GM19395 (cell line): ENCODE measurements around the gene RPS24.
"Not testable (repeated sequence)": the region's sequence is repeated elsewhere in the genome, so short reads cannot be mapped to it uniquely, and the experiment has no call there.

Experiments
- ATAC-seq: cut with Tn5 transposase; IDR thresholded peaks from one replicate; pipeline ENCODE4 v1.9.1; 2021; ENCODE audit warnings: mild to moderate bottlenecking, moderate library complexity; ENCODE audit not compliant: unreplicated experiment

Gene RPS24

DNA sequence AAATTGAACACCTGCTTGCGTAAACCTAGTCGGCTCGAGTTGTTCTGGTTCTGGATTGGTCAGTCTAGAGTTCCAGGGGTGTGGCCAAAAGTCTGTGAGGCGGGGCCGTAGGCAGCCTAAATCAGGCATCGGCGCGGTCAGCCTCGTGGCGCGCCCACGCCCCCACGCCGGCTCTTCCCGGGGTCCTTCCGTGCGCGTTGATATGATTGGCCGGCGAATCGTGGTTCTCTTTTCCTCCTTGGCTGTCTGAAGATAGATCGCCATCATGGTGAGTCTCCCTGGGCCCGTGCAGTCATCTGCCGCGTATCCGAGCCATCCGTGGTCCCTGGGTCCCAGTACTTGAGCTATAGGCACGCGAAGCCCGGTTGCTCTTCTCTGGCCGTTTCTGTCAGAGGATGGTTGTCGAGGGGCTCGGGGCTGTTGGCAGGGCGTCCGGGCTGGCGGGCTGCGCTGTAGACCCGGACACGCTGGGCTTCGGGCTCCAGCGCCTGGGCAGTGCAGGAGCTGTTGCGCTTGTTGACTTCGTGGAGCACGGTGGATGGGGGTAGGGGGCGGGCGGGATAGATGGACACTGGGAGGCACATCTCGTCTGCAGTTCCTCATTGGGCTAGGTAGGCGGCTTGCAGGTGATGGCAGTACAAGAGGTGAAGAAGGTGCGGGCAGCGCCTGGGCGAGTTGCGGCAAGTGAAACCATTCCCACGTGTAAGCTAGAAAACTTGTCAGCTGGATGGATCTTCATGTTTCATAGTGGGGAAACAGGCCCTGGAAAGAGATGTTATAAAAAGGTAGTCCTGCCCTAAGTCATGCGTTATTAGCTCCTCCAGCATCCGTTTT lies at the start of gene RPS24:
Gene RPS24 (plus strand): TSS at position 227 of the 834 bp plus-strand sequence. CDS start 39 bp downstream, at position 266.
- ATAC-seq, result peak; percentile 86

DNA sequence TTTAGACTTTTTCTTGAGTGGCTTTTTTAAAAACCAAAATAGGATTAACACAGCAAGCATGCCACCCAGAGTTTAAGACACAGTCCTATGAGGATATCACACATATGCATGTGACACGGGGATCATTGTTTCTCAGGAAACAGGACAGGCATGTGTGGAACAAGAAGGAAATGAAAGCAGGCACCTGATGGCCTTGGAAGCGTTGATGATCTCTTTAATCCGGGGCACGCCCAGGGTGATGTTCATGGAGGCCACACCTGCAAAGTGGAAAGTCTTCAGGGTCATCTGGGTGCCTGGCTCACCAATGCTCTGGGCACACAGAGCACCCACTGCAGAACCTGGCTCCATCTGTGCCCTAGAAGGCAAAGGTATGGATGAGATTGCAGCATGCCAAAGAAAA lies 48.7 kb upstream of the RPS24 start:
- no peak for ATAC-seq

DNA sequence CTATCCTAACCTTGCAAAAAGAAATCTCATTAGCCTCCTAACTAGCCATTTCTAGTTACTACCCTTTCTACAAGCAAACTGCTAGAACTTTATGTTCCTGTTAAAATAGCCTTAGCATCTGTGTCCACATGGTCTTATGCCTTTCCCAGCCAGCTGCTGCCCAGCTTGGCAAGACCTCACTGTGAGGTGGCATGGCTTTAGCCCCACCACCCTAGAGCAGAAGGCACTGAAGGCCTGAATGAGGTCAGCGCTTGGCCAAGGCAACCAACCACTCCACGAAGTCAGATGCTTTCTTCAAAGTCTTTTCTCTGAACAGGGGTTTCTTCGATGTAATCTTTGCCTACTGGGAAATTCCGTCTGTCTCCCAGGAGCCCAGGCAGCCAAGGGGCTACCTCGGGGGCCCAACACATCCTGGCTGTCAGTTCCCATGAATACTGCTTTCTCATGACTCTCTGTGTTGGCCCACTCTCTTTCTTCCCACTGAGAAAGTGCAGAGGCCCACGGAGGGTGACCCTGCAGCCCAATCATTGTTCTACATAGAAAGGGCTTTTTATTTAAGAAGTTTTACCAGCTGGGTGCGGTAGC lies 45.9 kb upstream of the RPS24 start:
- no peak for ATAC-seq

DNA sequence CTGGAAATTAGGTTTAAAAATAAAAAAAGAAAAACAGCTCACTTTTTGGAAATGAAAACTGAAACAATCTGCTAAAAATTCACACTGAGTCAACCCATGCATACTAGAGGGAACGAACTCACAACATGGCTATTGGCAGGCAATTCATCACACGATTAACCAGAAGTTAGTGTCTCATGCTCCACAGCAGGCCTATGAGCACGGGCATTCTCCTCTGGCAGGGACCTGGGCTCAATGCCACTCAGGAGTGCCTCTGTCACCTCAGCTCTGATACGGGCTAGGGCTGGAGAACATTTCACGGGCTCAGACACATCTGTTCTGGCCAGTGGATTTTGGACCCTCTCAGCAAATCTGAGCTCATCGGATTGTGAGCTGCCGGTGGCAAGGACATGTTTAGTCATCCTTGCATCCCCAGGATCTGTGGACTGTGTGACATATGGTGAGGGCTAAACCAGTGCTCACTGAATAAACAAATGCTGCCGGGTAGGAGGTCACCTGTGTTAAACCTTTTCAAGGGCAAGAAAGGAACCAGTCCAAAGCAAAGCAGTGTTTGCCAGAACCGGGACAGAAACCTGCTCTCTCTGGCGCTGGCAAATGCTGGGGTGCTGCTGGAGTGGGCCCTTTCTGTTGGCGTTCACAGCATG lies 44.5 kb upstream of the RPS24 start:
- ATAC-seq, result no peak

DNA sequence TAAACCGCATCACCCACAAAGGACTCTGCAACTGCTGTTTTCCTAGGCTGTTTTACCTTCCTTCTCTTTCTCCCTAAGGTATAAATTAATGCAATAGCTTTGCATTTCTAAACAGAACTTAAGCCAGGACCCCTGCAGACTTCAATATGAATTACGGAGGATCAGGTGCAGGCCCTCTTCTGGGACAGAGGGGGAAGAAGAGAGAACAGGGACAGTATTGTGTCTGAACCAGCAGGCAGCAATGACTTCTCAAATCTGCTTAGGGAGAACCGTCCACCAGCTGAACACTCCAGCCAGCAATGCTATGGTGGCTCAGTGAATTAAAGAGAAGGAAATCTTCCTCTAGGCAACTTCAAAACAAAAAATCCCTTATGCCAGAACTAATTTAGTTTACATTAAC lies 40.0 kb upstream of the RPS24 start:
- ATAC-seq, result no peak

DNA sequence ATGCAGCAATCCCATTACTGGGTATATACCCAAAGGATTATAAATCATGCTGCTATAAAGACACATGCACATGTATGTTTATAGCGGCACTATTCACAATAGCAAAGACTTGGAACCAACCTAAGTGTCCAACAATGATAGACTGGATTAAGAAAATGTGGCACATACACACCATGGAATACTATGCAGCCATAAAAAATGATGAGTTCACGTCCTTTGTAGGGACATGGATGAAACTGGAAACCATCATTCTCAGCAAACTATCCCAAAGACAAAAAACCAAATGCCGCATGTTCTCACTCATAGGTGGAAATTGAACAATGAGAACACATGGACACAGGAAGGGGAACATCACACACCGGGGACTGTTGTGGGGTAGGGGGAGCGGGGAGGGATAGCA lies 34.9 kb upstream of the RPS24 start:
- ATAC-seq, result not testable (repeated sequence)

DNA sequence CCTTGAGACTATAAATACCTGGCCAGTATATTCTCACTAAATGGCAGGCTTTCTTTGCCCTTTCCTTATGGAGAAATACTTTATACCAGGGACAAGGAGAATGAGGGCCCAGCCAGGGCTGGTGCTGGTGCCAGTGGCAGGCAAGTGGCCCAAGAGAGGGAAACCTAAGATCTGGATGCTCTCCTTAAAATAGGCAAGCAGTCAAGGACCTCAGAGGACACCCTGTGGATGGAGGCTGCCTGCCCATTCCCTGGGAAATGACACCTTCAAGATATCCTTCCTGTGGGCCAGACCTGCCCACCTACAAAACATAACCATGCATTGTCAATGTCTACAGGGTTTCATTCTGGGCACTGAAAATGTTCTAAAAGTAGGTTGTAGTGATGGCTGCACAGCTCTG lies 33.5 kb upstream of the RPS24 start:
- ATAC-seq, result no peak

DNA sequence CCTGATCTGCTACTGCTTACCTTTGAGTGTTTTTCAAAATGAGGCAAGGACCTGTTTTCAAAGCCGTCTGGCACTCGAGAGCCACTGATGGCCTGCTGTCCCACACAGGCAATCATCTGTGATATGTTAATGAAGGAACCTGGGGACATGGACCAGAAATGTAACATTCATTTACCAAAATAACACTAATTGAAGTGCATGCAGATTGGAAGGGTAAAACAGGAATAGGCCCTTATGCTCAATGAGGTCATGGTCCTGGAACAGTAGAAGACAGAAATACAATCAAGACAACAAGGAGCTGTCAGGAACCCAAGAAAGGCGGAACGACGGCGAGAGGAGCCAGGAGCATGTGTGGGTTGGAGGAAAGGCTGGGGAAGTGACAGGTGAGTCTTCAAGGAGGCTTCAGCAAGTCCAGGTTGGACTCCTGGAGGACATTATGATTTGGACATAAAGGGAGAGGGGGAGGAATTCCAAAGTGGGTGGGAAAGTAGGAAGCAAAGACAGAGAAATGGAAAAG lies 32.6 kb upstream of the RPS24 start:
- ATAC-seq, result no peak

DNA sequence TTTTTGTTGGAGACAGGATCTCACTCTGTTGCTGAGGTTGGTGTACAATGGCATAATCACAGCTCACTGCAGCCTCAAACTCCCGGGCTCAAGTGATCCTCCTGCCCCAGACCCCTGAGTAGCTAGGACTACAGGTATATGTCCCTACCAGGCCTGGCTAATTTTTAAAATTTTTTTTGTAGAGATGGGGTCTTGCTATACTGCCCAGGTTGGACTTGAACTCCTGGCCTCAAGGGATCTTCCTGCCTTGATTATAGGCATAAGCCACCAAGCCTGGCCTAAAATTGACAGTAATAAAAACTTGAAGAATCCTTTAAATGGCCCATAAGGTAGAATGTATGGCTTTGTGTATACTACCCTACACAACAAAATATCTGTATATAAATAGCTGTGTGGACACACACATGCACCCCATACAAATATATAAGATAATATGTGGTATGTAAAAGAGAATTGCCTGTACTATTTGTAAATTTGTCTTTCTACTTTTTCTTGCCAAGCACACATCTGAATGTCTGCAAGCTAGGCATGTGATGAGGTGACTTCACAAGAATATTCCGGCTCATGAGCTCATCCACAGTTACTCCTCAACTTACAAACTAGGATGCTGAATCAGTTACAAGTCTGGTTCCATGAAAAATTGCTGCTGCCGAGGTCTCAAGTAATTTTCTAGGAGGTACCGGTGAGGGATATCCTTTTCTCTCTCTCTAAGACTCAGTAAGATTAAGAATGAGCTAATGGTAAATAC lies 30.9 kb upstream of the RPS24 start:
- ATAC-seq, result no peak

DNA sequence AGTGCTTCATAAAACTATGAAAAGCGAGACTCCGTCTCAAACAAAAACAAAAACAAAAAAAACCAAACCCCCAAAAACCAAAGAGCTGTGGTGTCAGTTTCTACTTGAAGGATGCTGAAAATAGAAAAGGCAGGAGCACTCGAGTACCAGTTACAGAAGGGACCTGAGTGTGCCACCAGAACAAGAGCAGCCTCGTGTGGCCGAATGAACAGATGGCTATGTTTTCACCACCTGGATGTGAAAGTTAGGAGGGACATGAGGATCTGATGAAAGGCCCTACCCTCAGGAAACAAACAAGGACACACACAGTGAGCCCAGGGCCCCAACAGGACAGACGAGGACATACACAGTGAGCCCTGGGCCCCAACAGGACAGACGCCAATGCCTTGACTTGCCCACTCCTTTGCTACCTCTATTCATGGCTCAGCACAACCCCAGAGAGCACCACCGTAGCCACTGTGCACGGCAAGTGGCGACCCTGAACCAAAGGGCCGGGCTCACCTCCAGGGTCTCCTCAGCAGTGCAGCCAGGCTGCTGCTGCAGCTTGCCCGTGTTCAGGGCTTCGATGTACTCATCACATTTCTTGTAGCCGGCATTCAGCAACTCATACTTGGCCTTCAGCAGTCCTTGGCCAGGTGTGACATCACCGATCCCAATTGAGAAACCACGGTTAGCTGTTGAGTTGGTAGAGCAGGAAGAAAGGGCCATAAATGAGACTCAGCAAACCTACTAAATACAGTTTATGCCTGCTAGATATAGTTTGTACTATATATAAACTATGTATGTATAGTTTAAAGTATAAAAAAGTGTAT lies 29.2 kb upstream of the RPS24 start:
- ATAC-seq, result no peak

DNA sequence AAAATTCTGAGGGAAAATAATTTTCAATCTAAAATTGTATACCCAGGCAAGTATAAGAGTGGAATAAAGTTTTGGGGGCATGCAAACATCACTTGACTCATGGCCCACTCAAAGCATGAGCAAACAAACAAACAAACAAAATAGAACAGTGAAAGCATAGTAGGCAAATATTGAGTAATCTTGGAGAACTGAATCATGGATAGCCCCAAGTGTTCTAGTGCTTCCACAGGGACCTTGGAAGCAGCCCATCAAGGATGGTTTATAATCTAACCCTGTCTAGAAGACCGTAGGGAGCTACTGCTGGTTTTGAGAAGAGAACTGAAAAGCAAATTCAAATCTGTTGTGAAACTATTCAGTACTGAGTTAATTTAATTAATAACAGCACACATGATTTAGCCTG lies 26.5 kb upstream of the RPS24 start:
- no peak for ATAC-seq

DNA sequence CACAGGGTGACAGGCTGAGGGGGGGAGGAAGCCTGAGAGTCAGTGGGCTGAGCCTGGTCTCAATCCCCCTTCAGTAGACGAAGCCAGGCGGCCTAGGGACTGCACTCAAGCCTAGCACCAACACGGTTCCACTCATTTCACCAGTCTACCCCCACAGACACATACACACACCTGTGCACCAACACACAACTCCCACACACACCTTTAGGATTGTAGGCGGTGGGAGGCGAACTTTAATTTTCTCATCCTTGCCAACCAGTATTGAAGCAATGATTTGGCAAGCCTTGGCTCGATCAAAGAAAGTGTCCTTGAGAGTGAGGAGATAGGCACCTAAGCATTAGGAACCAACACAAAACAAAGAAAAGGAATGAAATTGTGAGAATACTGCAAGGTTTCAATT lies 24.0 kb upstream of the RPS24 start:
- ATAC-seq, result no peak

DNA sequence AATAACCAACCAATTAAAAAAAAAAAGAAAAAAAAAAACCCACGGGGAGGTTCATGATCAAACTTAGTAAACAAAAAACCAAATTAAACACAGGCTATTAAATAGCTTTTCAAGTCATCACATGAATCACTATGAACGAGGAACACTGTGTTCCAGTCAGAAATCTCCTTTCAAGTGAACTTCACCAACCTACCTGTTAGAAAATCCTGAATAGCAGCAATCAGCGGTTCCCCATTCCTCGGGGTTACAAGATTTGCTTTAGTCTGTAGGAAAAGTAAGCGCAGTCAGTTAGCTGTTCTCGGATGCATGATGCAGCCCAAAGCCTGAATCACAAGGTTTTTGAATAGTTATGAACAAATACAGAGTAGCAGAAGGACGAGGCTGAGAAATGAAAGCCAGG lies 23.4 kb upstream of the RPS24 start:
- ATAC-seq, result no peak

DNA sequence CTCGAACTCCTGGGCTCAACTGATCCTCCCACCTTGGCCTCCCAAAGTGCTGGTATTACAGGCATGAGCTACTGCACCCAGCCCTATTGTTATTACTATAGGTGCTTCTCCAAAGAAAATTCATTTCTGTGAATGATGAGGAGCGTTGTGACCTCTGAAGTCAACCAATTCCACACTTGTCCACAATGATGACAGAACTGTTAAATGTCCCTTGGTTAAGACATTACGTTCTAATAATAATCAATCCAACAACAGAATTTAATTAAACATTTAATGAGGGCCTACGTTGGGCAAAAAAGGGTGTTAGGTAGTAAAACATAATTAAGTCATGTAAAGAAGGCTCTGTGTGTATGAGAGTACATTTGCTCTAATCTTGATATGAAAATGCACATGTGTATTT lies 22.6 kb upstream of the RPS24 start:
- no peak for ATAC-seq

DNA sequence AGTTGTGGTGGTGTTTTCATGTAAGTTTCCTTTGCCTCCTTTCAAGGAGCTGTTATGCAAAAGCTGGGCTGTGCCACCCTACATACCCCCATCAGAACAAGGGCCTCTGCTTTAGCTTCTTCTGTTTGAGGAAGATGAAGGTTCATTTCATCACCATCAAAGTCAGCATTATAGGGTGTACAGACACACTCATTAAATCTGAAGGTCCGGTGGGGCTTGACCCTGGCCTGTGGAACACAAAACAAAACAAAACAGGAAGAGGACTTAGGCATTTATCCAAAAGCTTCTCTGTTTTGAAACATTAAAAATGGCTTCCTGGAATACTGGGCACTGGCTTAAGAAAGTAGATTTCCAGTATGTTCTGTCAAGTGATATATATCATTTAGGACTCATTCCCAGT lies 20.1 kb upstream of the RPS24 start:
- ATAC-seq, result no peak

DNA sequence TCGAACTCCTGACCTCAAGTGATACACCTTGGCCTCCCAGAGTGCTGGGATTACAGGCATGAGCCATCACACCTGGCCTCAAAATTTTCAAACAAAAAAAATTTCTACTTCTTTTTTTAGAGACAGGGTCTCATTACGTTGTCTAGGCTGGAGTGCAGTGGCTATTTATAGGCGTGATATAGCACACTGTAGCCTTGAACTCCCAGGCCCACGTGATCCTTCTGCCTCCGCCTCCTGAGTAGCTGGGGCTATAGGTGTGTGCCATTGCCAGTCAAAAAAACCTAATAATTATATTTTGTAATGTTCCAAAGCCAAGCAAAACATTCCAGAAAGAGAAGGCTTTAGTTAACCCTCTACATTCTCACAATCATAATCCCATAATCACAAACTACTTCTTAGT lies 18.1 kb upstream of the RPS24 start:
- ATAC-seq, result no peak

DNA sequence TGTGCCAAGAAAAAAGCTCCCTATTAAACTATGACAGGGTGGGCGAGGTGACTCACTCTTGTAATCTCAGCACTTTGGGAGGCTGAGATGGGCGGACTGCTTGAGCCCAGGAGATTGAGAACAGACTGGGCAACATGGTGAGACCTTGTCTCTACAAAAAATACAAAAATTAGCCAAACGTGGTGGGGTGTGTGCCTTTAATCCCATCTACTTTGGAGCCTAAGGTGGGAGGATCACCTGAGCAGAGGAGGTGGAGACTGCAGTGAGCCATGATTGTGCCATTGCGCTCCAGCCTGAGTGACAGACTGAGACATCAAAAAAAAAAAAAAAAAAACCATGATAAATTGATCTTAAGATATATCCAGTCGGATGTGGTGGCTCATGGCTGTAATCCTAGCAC lies 15.8 kb upstream of the RPS24 start:
- ATAC-seq, result no peak

DNA sequence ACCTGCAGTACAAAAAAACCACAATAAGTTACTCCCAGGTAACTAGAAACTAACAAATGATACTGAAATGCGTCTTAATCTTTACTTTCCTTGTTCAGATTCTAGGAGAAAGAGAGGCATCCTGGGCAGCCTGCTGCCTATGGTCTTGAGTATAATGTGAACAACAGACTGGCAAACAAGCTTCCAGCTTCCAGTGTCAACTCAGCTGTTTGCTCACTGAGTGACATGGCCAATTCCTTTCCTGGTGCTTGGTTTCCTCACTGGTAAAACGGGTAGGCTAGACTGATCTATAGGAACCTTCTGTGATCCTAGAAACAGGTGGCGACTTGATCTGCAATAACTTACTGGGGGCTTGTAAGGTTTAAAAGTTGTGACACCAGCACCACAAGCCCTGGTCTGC lies 14.4 kb upstream of the RPS24 start:
- no peak for ATAC-seq

DNA sequence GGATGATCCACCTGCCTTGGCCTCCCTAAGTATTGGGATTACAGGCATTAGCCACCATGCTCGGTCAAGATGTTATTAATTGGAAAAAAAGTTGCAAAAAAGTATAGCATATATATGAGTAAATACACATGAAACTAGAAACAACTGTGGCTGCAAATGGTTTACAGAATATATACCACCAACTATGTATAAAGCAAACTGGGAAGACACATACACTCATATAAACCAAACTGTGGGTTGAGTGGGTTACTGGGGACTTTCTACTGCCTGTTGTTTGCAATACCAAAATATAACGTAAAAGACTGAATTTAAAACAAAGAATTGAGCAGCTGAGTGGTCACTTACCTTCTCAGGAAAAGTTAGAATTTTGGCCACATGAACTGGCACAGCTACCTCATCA lies 12.5 kb upstream of the RPS24 start:
- ATAC-seq, result no peak

DNA sequence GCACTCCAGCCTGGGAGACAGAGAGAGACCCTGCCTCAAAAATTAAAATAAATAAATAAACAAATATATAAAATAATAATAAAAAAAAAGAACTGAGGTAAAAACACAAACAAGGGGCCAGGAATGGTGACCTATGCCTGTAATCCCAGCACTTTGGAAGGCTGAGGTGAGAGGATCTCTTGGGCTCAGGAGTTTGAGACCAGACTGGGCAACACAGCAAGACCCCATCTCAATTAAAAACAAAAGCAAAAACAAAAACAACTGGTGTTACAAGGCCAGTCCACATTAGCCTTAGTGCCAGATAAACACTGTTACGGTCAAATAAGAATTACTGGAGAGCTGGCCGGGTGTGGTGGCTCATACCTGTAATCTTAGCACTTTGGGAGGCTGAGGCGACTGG lies 9.9 kb upstream of the RPS24 start:
- ATAC-seq, result no peak
